OCI-LY7 (cell line): Measurements from ENCODE around the gene TMX1.

Experiments
- EZH2phosphoT487 ChIP-seq: fragments of 200-600 bp; sonication (generic); IDR thresholded peaks from 2 replicates; pipeline ENCODE4 v1.6.1; 2018; ENCODE audit warnings: low read depth, borderline replicate concordance, mild to moderate bottlenecking, mixed run types, antibody characterized with exemption, low read length, moderate library complexity, mixed read lengths
- TF ChIP-seq, protein P1 (sequence below): fragments of 200-600 bp; sonication (generic); conservative IDR thresholded peaks from 2 replicates; pipeline ENCODE4 v1.5.1; 2014; ENCODE audit warnings: mild to moderate bottlenecking, antibody characterized with exemption, low read length, moderate library complexity, mixed read lengths

DNA sequence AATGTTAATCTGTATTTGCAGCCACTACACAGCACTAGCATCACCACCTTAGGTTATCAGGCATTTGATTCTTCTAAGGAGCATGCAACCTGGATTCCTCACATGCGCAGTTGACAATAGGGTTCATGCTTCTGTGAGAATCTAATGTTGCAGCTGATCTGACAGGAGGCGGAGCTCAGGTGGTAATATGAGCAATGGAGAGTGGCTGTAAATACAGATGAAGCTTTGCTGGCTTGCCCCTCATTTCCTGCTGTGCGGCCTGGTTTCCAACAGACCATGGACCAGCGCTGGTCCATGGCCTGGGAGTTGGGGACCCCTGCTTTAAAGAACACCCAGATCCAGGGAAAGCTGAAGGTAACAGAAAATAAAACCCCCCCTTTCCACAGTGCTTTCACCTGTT lies 51.0 kb downstream of the TMX1 start:
- TF ChIP-seq, protein P1, sequence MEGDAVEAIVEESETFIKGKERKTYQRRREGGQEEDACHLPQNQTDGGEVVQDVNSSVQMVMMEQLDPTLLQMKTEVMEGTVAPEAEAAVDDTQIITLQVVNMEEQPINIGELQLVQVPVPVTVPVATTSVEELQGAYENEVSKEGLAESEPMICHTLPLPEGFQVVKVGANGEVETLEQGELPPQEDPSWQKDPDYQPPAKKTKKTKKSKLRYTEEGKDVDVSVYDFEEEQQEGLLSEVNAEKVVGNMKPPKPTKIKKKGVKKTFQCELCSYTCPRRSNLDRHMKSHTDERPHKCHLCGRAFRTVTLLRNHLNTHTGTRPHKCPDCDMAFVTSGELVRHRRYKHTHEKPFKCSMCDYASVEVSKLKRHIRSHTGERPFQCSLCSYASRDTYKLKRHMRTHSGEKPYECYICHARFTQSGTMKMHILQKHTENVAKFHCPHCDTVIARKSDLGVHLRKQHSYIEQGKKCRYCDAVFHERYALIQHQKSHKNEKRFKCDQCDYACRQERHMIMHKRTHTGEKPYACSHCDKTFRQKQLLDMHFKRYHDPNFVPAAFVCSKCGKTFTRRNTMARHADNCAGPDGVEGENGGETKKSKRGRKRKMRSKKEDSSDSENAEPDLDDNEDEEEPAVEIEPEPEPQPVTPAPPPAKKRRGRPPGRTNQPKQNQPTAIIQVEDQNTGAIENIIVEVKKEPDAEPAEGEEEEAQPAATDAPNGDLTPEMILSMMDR, result no peak
- TF ChIP-seq EZH2phosphoT487, result no peak
